ENCODE measurements around the gene MPPED2. TPM values are rescaled to one million over a fixed set of nuclear protein-coding genes. Genes with fewer than 3 reads are reported as not detected.

Gene MPPED2
- total RNA-seq, 1 experiment from 2014 or later, result not detected

GRCh38 chr11:30485222-30485621 is 100.9 kb downstream of the MPPED2 start:
- no peak for ATAC-seq
- RAD21 ChIA-PET (ENCODE audit: low non-redundant PET in 1 of 2, low total read pairs in 2 of 2, uncharacterized antibody in 2 of 2, unreplicated experiment in 2 of 2), result no interaction called here
- CTCF ChIA-PET, result no interaction called here

More at GRCh38 chr11:30485222-30485621, 100.9 kb downstream of the MPPED2 start:
- Histone ChIP-seq H3K9me2 (ENCODE audit: insufficient read depth) (no peaks in the 10 kb centered on the region), H3K4me3 (replicated peaks in 1 of 2; ENCODE audit: low read depth in 1 of 2, low read length in 2 of 2) (no peak overlapping the region), H2AFZ (ENCODE audit: low read depth, low read length, poor library complexity, severe bottlenecking) (no peak overlapping the region), H3K9me3 (ENCODE audit: control insufficient read depth in 1 of 2, insufficient read depth in 1 of 2, low read depth in 1 of 2, low read length in 2 of 2) (no peaks in the 10 kb centered on the region), H3K4me1 (ENCODE audit: control insufficient read depth in 1 of 2, insufficient read depth in 2 of 2, low read length in 2 of 2) (no peaks in the 10 kb centered on the region), H3K36me3 (ENCODE audit: control insufficient read depth in 1 of 2, insufficient read depth in 2 of 2, low read length in 2 of 2) (no peaks in the 10 kb centered on the region), H3K27me3 (ENCODE audit: insufficient read depth, low read length) (peaks cover 67% of the 10 kb centered on the region), H4K20me1 (ENCODE audit: insufficient read depth) (no peaks in the 10 kb centered on the region), H3K27ac (ENCODE audit: low read depth, low read length) (no peak overlapping the region), H3K4me2 (ENCODE audit: low read length) (no peak overlapping the region), H3K9ac (ENCODE audit: low read length) (no peak overlapping the region), H3K79me2 (ENCODE audit: insufficient read depth, low read length) (no peaks in the 10 kb centered on the region)
- DNase-seq (ENCODE audit: low read depth, low spot score), result no peak
- no peak for TF ChIP-seq EGR1 (IDR thresholded peaks at IDR 0.05; ENCODE audit: low read depth)
- TF ChIP-seq, protein P1, sequence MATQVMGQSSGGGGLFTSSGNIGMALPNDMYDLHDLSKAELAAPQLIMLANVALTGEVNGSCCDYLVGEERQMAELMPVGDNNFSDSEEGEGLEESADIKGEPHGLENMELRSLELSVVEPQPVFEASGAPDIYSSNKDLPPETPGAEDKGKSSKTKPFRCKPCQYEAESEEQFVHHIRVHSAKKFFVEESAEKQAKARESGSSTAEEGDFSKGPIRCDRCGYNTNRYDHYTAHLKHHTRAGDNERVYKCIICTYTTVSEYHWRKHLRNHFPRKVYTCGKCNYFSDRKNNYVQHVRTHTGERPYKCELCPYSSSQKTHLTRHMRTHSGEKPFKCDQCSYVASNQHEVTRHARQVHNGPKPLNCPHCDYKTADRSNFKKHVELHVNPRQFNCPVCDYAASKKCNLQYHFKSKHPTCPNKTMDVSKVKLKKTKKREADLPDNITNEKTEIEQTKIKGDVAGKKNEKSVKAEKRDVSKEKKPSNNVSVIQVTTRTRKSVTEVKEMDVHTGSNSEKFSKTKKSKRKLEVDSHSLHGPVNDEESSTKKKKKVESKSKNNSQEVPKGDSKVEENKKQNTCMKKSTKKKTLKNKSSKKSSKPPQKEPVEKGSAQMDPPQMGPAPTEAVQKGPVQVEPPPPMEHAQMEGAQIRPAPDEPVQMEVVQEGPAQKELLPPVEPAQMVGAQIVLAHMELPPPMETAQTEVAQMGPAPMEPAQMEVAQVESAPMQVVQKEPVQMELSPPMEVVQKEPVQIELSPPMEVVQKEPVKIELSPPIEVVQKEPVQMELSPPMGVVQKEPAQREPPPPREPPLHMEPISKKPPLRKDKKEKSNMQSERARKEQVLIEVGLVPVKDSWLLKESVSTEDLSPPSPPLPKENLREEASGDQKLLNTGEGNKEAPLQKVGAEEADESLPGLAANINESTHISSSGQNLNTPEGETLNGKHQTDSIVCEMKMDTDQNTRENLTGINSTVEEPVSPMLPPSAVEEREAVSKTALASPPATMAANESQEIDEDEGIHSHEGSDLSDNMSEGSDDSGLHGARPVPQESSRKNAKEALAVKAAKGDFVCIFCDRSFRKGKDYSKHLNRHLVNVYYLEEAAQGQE (IDR thresholded peaks at IDR 0.05; ENCODE audit: low read depth), result no peak
- no peak for TF ChIP-seq SP1 (IDR thresholded peaks at IDR 0.05; ENCODE audit: low read depth)
- TF ChIP-seq CEBPB (IDR thresholded peaks at IDR 0.05; ENCODE audit: low read depth), result no peak
- no peak for TF ChIP-seq ZFX (IDR thresholded peaks at IDR 0.05)
- TF ChIP-seq EZH2phosphoT487 (IDR thresholded peaks at IDR 0.05; ENCODE audit: borderline replicate concordance), result no peak
- TF ChIP-seq CBX3 (IDR thresholded peaks at IDR 0.05; ENCODE audit: low read depth), result no peak
- no peak for TF ChIP-seq JUND (IDR thresholded peaks at IDR 0.05)
- TF ChIP-seq, protein P2, sequence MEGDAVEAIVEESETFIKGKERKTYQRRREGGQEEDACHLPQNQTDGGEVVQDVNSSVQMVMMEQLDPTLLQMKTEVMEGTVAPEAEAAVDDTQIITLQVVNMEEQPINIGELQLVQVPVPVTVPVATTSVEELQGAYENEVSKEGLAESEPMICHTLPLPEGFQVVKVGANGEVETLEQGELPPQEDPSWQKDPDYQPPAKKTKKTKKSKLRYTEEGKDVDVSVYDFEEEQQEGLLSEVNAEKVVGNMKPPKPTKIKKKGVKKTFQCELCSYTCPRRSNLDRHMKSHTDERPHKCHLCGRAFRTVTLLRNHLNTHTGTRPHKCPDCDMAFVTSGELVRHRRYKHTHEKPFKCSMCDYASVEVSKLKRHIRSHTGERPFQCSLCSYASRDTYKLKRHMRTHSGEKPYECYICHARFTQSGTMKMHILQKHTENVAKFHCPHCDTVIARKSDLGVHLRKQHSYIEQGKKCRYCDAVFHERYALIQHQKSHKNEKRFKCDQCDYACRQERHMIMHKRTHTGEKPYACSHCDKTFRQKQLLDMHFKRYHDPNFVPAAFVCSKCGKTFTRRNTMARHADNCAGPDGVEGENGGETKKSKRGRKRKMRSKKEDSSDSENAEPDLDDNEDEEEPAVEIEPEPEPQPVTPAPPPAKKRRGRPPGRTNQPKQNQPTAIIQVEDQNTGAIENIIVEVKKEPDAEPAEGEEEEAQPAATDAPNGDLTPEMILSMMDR (IDR thresholded peaks at IDR 0.05 in 2 of 3, conservative IDR thresholded peaks at IDR 0.05 in 1 of 3; ENCODE audit: borderline replicate concordance in 1 of 3, insufficient read depth in 1 of 3, low read depth in 2 of 3, low read length in 2 of 3), result no peak
- TF ChIP-seq YY1 (IDR thresholded peaks at IDR 0.05; ENCODE audit: extremely low read depth, insufficient replicate concordance, low read depth, low read length), result no peak
- no peak for TF ChIP-seq SRF (IDR thresholded peaks at IDR 0.05; ENCODE audit: low read depth)
- no peak for TF ChIP-seq RAD21 (IDR thresholded peaks at IDR 0.05; ENCODE audit: low read depth)
- POLR2A ChIA-PET, result no interaction called here
- intact Hi-C loops (cut with micrococcal nuclease), result loop anchor here (10.0 kb wide), 1 partner anchor 60 kb away; no protein-coding TSS in a partner anchor
- BruUV-seq (replicated peaks), result no TSS peak
